Fibroblast of skin of left quadriceps (primary cell): ENCODE data around the gene DCLK2.

Source experiments
- DNase-seq, 2 experiments: peaks; one replicate each; pipeline ENCODE4 v3.0.0-alpha.2; 2013; ENCODE audit warnings: low read depth in 2 of 2

The DCLK2 gene

GRCh38 chr4:150117094-150117493, 38.8 kb downstream of the DCLK2 start:
- DNase-seq = no peak

GRCh38 chr4:150117629-150118028, 39.4 kb downstream of the DCLK2 start:
- DNase-seq = no peak

- no peak for DNase-seq
These were observed 41.2 kb downstream of the DCLK2 start for GRCh38 chr4:150119492-150119891.

GRCh38 chr4:150123087-150123486, 44.8 kb downstream of the DCLK2 start:
- no peak for DNase-seq

- DNase-seq = no peak
These were observed 45.8 kb downstream of the DCLK2 start for GRCh38 chr4:150123796-150124677.

- no peak for DNase-seq
These were observed 48.1 kb downstream of the DCLK2 start for GRCh38 chr4:150126201-150126863.

- peak; percentile 76 to 78 for DNase-seq
These were observed 48.6 kb downstream of the DCLK2 start for GRCh38 chr4:150126864-150127203.

- DNase-seq = no peak
These were observed 49.5 kb downstream of the DCLK2 start for GRCh38 chr4:150127757-150128156.

- DNase-seq = peak; percentile 67 to 72
These were observed 52.7 kb downstream of the DCLK2 start for GRCh38 chr4:150130933-150131332.

- DNase-seq = no peak
These were observed 53.5 kb downstream of the DCLK2 start for GRCh38 chr4:150131581-150132228.

GRCh38 chr4:150133605-150134004, 55.4 kb downstream of the DCLK2 start:
- DNase-seq = no peak

GRCh38 chr4:150135134-150135772, 57.0 kb downstream of the DCLK2 start:
- no peak for DNase-seq

GRCh38 chr4:150136036-150136435, 57.8 kb downstream of the DCLK2 start:
- no peak for DNase-seq

- no peak for DNase-seq
These were observed 58.2 kb downstream of the DCLK2 start for GRCh38 chr4:150136481-150136880.

GRCh38 chr4:150139297-150139865, 61.1 kb downstream of the DCLK2 start:
- no peak for DNase-seq

- no peak for DNase-seq
These were observed 62.6 kb downstream of the DCLK2 start for GRCh38 chr4:150140774-150141400.

- no peak for DNase-seq
These were observed 63.5 kb downstream of the DCLK2 start for GRCh38 chr4:150141756-150142155.

- no peak for DNase-seq
These were observed 64.6 kb downstream of the DCLK2 start for GRCh38 chr4:150142831-150143230.

GRCh38 chr4:150145090-150145945, 67.1 kb downstream of the DCLK2 start:
- DNase-seq = no peak

- DNase-seq = no peak
These were observed 67.7 kb downstream of the DCLK2 start for GRCh38 chr4:150145946-150146340.
